Neuronal stem cell (in vitro differentiated cells): ENCODE data around the gene PTPRD.

Source experiments
- DNase-seq: peaks from one replicate; pipeline ENCODE4 v3.0.0-alpha.2; 2013; ENCODE audit warnings: low spot score
- H2AFZ ChIP-seq: one replicate; pipeline ENCODE4 v1.6.1; 2013; ENCODE audit warnings: mild to moderate bottlenecking, low read length, inconsistent platforms
- H2AK5ac ChIP-seq: 2 replicates; pipeline ENCODE4 v1.6.1; 2013; ENCODE audit warnings: low read depth, mild to moderate bottlenecking, inconsistent platforms, low read length, moderate library complexity, mixed read lengths
- H2BK120ac ChIP-seq: 2 replicates; pipeline ENCODE4 v1.6.1; 2013; ENCODE audit warnings: low read depth, mild to moderate bottlenecking, inconsistent platforms, low read length, moderate library complexity, mixed read lengths
- H2BK12ac ChIP-seq: one replicate; pipeline ENCODE4 v1.6.1; 2013; ENCODE audit warnings: low read length, inconsistent platforms
- H2BK15ac ChIP-seq: 2 replicates; pipeline ENCODE4 v1.6.1; 2013; ENCODE audit warnings: mild to moderate bottlenecking, low read length, inconsistent platforms, mixed read lengths
- H2BK5ac ChIP-seq: one replicate; pipeline ENCODE4 v1.6.1; 2013; ENCODE audit warnings: inconsistent platforms, mild to moderate bottlenecking, low read length, moderate library complexity
- H3K14ac ChIP-seq: one replicate; pipeline ENCODE4 v1.6.1; 2013; ENCODE audit warnings: low read length, inconsistent platforms
- H3K18ac ChIP-seq: 2 replicates; pipeline ENCODE4 v1.6.1; 2013; ENCODE audit warnings: low read length, inconsistent platforms
- H3K23ac ChIP-seq: 2 replicates; pipeline ENCODE4 v1.6.1; 2013; ENCODE audit warnings: low read depth, mild to moderate bottlenecking, mixed read lengths, low read length, inconsistent platforms; ENCODE audit not compliant: poor library complexity
- H3K27ac ChIP-seq: replicated peaks from 3 replicates; pipeline ENCODE4 v1.5.1; 2013; ENCODE audit warnings: low read length, inconsistent platforms
- H3K27me3 ChIP-seq, 3 experiments: 2 replicates each; pipeline ENCODE4 v1.6.1; 2013; ENCODE audit warnings: low read length in 3 of 3, mild to moderate bottlenecking in 2 of 3, inconsistent platforms in 1 of 3, low read depth in 1 of 3, mixed read lengths in 1 of 3, moderate library complexity in 1 of 3; ENCODE audit not compliant: control insufficient read depth in 3 of 3, insufficient read depth in 3 of 3
- H3K36me3 ChIP-seq, 2 donors: replicated peaks in 1 of 2; 2 replicates each; pipeline ENCODE4 v1.6.1; 2013; ENCODE audit warnings: low read length in 2 of 2; ENCODE audit not compliant: control insufficient read depth in 2 of 2, insufficient read depth in 2 of 2
- H3K4ac ChIP-seq: 2 replicates; pipeline ENCODE4 v1.6.1; 2013; ENCODE audit warnings: inconsistent platforms, mild to moderate bottlenecking, low read length, moderate library complexity
- H3K4me1 ChIP-seq, 2 donors: 1 replicate in 1 of 2; 2 replicates in 1 of 2; pipeline ENCODE4 v1.6.1; 2013; ENCODE audit warnings: low read length in 2 of 2, low read depth in 1 of 2; ENCODE audit not compliant: control insufficient read depth in 2 of 2, insufficient read depth in 1 of 2
- H3K4me2 ChIP-seq: one replicate; pipeline ENCODE4 v1.6.1; 2013; ENCODE audit warnings: mild to moderate bottlenecking, low read length, inconsistent platforms; ENCODE audit not compliant: insufficient read depth, poor library complexity, severe bottlenecking
- H3K4me3 ChIP-seq, 2 donors: 2 replicates each; pipeline ENCODE4 v1.5.1; 2013; ENCODE audit warnings: low read length in 2 of 2, mild to moderate bottlenecking in 2 of 2, inconsistent platforms in 1 of 2, moderate library complexity in 1 of 2
- H3K79me1 ChIP-seq: one replicate; pipeline ENCODE4 v1.6.1; 2013; ENCODE audit warnings: low read depth, mild to moderate bottlenecking, inconsistent platforms, low read length, moderate library complexity
- H3K9ac ChIP-seq: one replicate; pipeline ENCODE4 v1.6.1; 2013; ENCODE audit warnings: mild to moderate bottlenecking, low read depth, low read length, inconsistent platforms; ENCODE audit not compliant: poor library complexity
- H3K9me3 ChIP-seq, 2 donors: replicated peaks in 1 of 2; 2 replicates each; pipeline versions ENCODE3 to v1.6.1; 2013; ENCODE audit warnings: low read length in 2 of 2, mild to moderate bottlenecking in 2 of 2, inconsistent platforms in 1 of 2, low read depth in 1 of 2, mixed read lengths in 1 of 2, moderate library complexity in 1 of 2; ENCODE audit not compliant: control insufficient read depth in 2 of 2, insufficient read depth in 1 of 2
- H4K8ac ChIP-seq: one replicate; pipeline ENCODE4 v1.6.1; 2013; ENCODE audit warnings: low read depth, mild to moderate bottlenecking, inconsistent platforms, low read length, moderate library complexity
- H4K91ac ChIP-seq: one replicate; pipeline ENCODE4 v1.6.1; 2013; ENCODE audit warnings: low read length, low read depth, mild to moderate bottlenecking, inconsistent platforms; ENCODE audit not compliant: poor library complexity
- WGBS, 2 donors: extraction: QIAGEN DNeasy Blood & Tissue Kit; methylation state at CpG; one replicate each; pipeline ENCODE4 v1.1.7; 2013; ENCODE audit warnings: missing lambda C conversion rate in 2 of 2, mixed read lengths in 1 of 2; ENCODE audit not compliant: insufficient read length in 2 of 2, insufficient replicate concordance in 1 of 2; ENCODE audit errors: extremely low coverage in 2 of 2; 5-methylcytosine and 5-hydroxymethylcytosine counted together

PTPRD gene

DNA sequence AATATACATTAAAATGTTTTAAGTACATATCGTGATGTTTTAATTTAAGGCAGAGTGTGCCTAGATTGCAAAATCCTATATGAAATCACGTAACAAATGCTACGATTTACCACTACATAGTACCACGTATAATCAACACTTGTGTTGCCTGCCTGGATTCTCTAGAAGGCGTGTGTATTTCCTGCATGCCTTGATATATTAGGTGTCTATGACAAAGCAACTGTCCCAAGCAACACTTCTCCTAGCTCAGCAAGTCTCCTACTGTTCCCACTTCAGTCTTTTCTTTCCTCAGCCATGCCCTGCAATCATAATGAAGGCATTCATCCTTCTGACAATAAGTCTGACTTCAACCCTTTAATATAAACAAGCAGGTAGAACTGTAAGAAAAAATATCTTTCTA, 89.6 kb downstream of the PTPRD start:
- no peaks in the 10 kb centered on the region for H3K4me1 ChIP-seq
- WGBS, 2 donors = no CpG with 5 or more reads among the region's 5 CpGs

DNA sequence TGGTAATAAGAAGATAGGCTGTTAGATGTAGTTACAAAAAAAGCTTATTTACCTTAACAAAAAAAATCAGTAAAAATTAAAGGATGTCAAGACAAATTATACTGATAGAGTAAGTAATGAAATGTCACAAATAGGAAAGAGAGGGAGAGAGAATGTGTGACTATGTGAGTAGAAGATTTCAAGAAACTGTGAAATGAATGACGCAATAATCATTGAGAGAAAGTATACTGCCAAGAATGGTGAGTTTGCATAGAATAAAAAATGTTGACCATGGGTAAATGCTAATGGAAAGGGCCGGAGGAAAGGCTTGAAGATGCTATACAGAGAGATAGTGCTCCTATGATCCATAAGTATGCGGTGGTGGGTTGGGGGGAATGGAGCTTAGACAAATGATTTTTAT, 100.7 kb downstream of the PTPRD start:
- Histone ChIP-seq H2AK5ac (no peak overlapping the region), H3K14ac (no peak overlapping the region), H3K4ac (no peak overlapping the region), H3K27ac (no peak overlapping the region), H3K27me3 (no peaks in the 10 kb centered on the region), H4K8ac (no peak overlapping the region), H2BK120ac (no peak overlapping the region), H4K91ac (no peak overlapping the region), H3K4me1 (no peaks in the 10 kb centered on the region), H3K18ac (no peak overlapping the region), H3K9me3 (no peaks in the 10 kb centered on the region), H2BK15ac (no peak overlapping the region), H3K4me3 (no peak overlapping the region), H3K36me3 (no peaks in the 10 kb centered on the region), H3K79me1 (no peaks in the 10 kb centered on the region), H2BK12ac (no peak overlapping the region), H3K4me2 (no peak overlapping the region), H3K9ac (no peak overlapping the region), H3K23ac (no peak overlapping the region), H2AFZ (no peak overlapping the region), H2BK5ac (no peak overlapping the region)
- whole genome bisulfite sequencing, 2 donors = no CpG with 5 or more reads among the region's 3 CpGs
- DNase-seq = no peak

More for the DNA sequence above, 89.6 kb downstream of the PTPRD start:
- H3K9me3 ChIP-seq = no peaks in the 10 kb centered on the region
- H3K4ac ChIP-seq = no peak overlapping the region
- no peak overlapping the region for H2BK12ac ChIP-seq
- H3K23ac ChIP-seq = no peak overlapping the region
- H2BK15ac ChIP-seq = no peak overlapping the region
- H2AFZ ChIP-seq = no peak overlapping the region
- H3K4me2 ChIP-seq = no peak overlapping the region
- no peaks in the 10 kb centered on the region for H3K27me3 ChIP-seq
- H4K91ac ChIP-seq = no peak overlapping the region
- no peak overlapping the region for H3K18ac ChIP-seq
- no peak overlapping the region for H2BK5ac ChIP-seq
- no peak overlapping the region for H3K4me3 ChIP-seq
- no peaks in the 10 kb centered on the region for H3K36me3 ChIP-seq
- no peaks in the 10 kb centered on the region for H3K79me1 ChIP-seq
- no peak overlapping the region for H2BK120ac ChIP-seq
- no peak overlapping the region for H3K14ac ChIP-seq
- H2AK5ac ChIP-seq = no peak overlapping the region
- no peak overlapping the region for H3K9ac ChIP-seq
- no peak for DNase-seq
- no peak overlapping the region for H4K8ac ChIP-seq
- no peak overlapping the region for H3K27ac ChIP-seq

DNA sequence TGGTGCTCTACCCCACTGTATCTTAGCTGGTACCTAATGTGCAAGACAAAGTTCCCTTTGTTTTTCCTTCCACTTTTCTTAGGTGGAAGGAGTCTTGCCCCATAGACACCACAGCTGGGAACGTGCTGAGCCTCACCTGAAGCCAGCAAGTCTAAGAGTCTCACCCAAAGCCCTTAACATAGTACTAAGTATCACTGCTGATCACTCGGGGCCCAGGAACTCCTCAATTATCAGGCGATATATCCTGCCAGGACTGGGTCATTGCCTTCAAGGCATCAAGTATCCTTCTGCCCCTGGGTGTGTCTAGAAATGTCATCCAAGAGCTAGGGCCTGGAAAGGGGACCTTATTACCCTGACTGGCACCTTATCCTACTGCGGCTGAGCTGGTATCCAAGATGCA, 123.9 kb downstream of the PTPRD start:
- Histone ChIP-seq H2BK15ac (no peak overlapping the region), H4K8ac (no peak overlapping the region), H3K9ac (no peak overlapping the region), H3K9me3 (no peaks in the 10 kb centered on the region), H2BK12ac (no peak overlapping the region), H3K4ac (no peak overlapping the region), H3K27me3 (no peaks in the 10 kb centered on the region), H3K18ac (no peak overlapping the region), H2BK120ac (no peak overlapping the region), H4K91ac (no peak overlapping the region), H3K23ac (no peak overlapping the region), H2AFZ (no peak overlapping the region), H3K14ac (no peak overlapping the region), H2AK5ac (no peak overlapping the region), H3K36me3 (no peaks in the 10 kb centered on the region), H3K4me2 (no peak overlapping the region), H2BK5ac (no peak overlapping the region), H3K79me1 (no peaks in the 10 kb centered on the region), H3K27ac (no peak overlapping the region), H3K4me3 (no peak overlapping the region), H3K4me1 (no peaks in the 10 kb centered on the region)
- no peak for DNase-seq
- WGBS, 2 donors = no CpG with 5 or more reads among the region's 4 CpGs

DNA sequence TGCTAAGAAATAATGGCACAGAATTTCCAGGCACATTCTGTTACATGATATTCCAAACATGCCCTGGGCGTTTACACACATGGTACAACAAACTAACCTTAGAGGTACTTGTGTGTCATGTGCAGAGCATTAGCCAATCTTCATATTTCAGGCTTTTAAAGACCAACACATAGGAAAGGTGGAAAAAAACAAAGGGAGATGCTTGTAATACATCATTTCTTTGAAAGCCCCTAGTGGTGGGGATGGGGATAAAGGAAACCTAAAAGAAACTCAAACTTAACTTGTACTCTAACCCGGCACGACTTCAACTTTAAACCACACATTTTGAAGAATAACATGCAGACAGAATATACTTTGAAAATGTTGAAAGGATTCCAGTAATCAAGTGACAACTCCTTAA, 133.6 kb downstream of the PTPRD start:
- Histone ChIP-seq H3K18ac (no peak overlapping the region), H3K4me1 (no peaks in the 10 kb centered on the region), H3K79me1 (no peaks in the 10 kb centered on the region), H3K14ac (no peak overlapping the region), H2BK5ac (no peak overlapping the region), H3K9me3 (no peaks in the 10 kb centered on the region), H3K4me3 (no peak overlapping the region), H3K23ac (no peak overlapping the region), H2BK15ac (no peak overlapping the region), H4K91ac (no peak overlapping the region), H2BK12ac (no peak overlapping the region), H2AK5ac (no peak overlapping the region), H3K9ac (no peak overlapping the region), H3K27ac (no peak overlapping the region), H4K8ac (no peak overlapping the region), H3K27me3 (no peaks in the 10 kb centered on the region), H3K4me2 (no peak overlapping the region), H3K4ac (no peak overlapping the region), H2BK120ac (no peak overlapping the region), H3K36me3 (no peaks in the 10 kb centered on the region), H2AFZ (no peak overlapping the region)
- WGBS, 2 donors = no CpG with 5 or more reads among the region's 3 CpGs
- DNase-seq = no peak
